HepG2 (cell line): ENCODE data around the gene UBE2H. TPM values are rescaled to one million over a fixed set of nuclear protein-coding genes. Genes with fewer than 3 reads are reported as not detected.
A peak's percentile ranks its signal among the peaks of the same experiment; 100 is the strongest.

ENCODE experiments used
- ARID4A ChIP-seq: sonication (generic); formaldehyde crosslinking; IDR thresholded peaks from 2 replicates; pipeline ENCODE4 v1.5.0; 2020; ENCODE audit warnings: mild to moderate bottlenecking, missing genetic modification reagents, borderline replicate concordance
- FOSL1 ChIP-seq: sonication (generic); formaldehyde crosslinking; IDR thresholded peaks from 2 replicates; pipeline ENCODE4 v1.9.0; 2021; ENCODE audit warnings: missing genetic modification reagents, borderline replicate concordance
- FOXO1 ChIP-seq: sonication (generic); formaldehyde crosslinking; IDR thresholded peaks from 2 replicates; pipeline ENCODE4 v1.4.0; 2020; ENCODE audit warnings: missing genetic modification reagents
- HNF1A ChIP-seq, 2 experiments: sonication (generic) in 1 of 2; formaldehyde crosslinking in 1 of 2; IDR thresholded peaks; 2 replicates each; pipeline versions ENCODE4 v1.4.0 to v1.6.1; 2016 to 2020; ENCODE audit warnings: borderline replicate concordance in 1 of 2, low read depth in 1 of 2, mild to moderate bottlenecking in 1 of 2, missing genetic modification reagents in 1 of 2
- MYNN ChIP-seq: sonication (generic); formaldehyde crosslinking; IDR thresholded peaks from 2 replicates; pipeline ENCODE4 v1.4.0; 2020; ENCODE audit warnings: mild to moderate bottlenecking, low read depth, missing genetic modification reagents
- PAXIP1 ChIP-seq: sonication (generic); formaldehyde crosslinking; conservative IDR thresholded peaks from 2 replicates; pipeline ENCODE4 v1.4.0; 2020; ENCODE audit warnings: mild to moderate bottlenecking, missing genetic modification reagents, moderate library complexity
- PBX2 ChIP-seq: IDR thresholded peaks from 2 replicates; pipeline ENCODE4 v1.6.1; 2016; ENCODE audit warnings: control low read depth
- RFXAP ChIP-seq: sonication (generic); formaldehyde crosslinking; IDR thresholded peaks from 2 replicates; pipeline ENCODE4 v1.4.0; 2020; ENCODE audit warnings: missing genetic modification reagents, borderline replicate concordance
- SNAPC2 ChIP-seq: sonication (generic); formaldehyde crosslinking; IDR thresholded peaks from 2 replicates; pipeline ENCODE4 v1.8.1; 2022; ENCODE audit warnings: mild to moderate bottlenecking, missing genetic modification reagents
- TOPORS ChIP-seq: sonication (generic); formaldehyde crosslinking; IDR thresholded peaks from 2 replicates; pipeline ENCODE4 v1.8.0; 2023; ENCODE audit warnings: mild to moderate bottlenecking, missing genetic modification reagents
- WIZ ChIP-seq: sonication (generic); formaldehyde crosslinking; IDR thresholded peaks from 2 replicates; pipeline ENCODE4 v1.5.1; 2020; ENCODE audit warnings: mild to moderate bottlenecking, missing genetic modification reagents
- ZNF224 ChIP-seq: sonication (generic); formaldehyde crosslinking; IDR thresholded peaks from 2 replicates; pipeline ENCODE4 v1.5.0; 2020; ENCODE audit warnings: mild to moderate bottlenecking, missing genetic modification reagents
- ZNF34 ChIP-seq: sonication (generic); formaldehyde crosslinking; IDR thresholded peaks from 2 replicates; pipeline ENCODE4 v1.4.0; 2020; ENCODE audit warnings: mild to moderate bottlenecking, missing genetic modification reagents, borderline replicate concordance
- ZNF343 ChIP-seq: sonication (generic); formaldehyde crosslinking; IDR thresholded peaks from 2 replicates; pipeline ENCODE4 v1.4.0; 2020; ENCODE audit warnings: mild to moderate bottlenecking, missing genetic modification reagents
- polyA plus RNA-seq, 8 experiments: library from polyadenylated mRNA; depleted of rRNA in 3 of 8; stranded (reverse) in 7 of 8; unstranded in 1 of 8; fragments of >200 nt; fragmentation: Illumina TruSeq in 4 of 8; extraction: Trizol in 4 of 8; gene quantifications; 2 replicates each; pipeline versions ENCODE4 v1.2.1 to v1.2.3, GENCODE V29; 2011 to 2016; ENCODE audit warnings: low read depth in 4 of 8, missing spikeins in 1 of 8, mixed read lengths in 1 of 8; ENCODE audit not compliant: insufficient read depth in 1 of 8
- total RNA-seq, 5 experiments: library from RNA; depleted of rRNA; stranded (reverse); fragments of >200 nt; fragmentation: Illumina TruSeq; extraction: Trizol; gene quantifications; 2 replicates each; pipeline ENCODE4 v1.2.3, GENCODE V29; 2016; ENCODE audit warnings: low read depth in 1 of 5
- TF ChIP-seq, protein P1 (sequence below), 2 experiments: fragments of 450-650 bp in 1 of 2; sonication (generic) in 1 of 2; formaldehyde crosslinking; IDR thresholded peaks; 2 replicates each; pipeline versions ENCODE4 v1.5.0 to v1.8.0; 2020 to 2022; ENCODE audit warnings: mild to moderate bottlenecking in 1 of 2, missing genetic modification reagents in 1 of 2

UBE2H gene
- total and polyA plus RNA-seq, 2 of the 13 experiments (the other 11 are each of a cell fraction or from before 2014, with no cell fraction given) = 15.5 to 40.1 TPM

- peak; percentile 97 for TF ChIP-seq PAXIP1
- TF ChIP-seq HNF1A (IDR thresholded peaks at IDR 0.05; ENCODE audit: low read depth) = peak; percentile 55
- TF ChIP-seq HNF1A (CRISPR knock-in tag; IDR thresholded peaks at IDR 0.05; ENCODE audit: borderline replicate concordance) = peak; percentile 61; the same call in 1 of the 2 replicates
- TF ChIP-seq TOPORS (CRISPR knock-in tag) = no peak
- TF ChIP-seq MYNN (CRISPR knock-in tag) = no peak
- TF ChIP-seq, protein P1, sequence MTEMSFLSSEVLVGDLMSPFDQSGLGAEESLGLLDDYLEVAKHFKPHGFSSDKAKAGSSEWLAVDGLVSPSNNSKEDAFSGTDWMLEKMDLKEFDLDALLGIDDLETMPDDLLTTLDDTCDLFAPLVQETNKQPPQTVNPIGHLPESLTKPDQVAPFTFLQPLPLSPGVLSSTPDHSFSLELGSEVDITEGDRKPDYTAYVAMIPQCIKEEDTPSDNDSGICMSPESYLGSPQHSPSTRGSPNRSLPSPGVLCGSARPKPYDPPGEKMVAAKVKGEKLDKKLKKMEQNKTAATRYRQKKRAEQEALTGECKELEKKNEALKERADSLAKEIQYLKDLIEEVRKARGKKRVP (CRISPR knock-in tag; IDR thresholded peaks at IDR 0.05) = peak in 1 of 2 experiments; percentile 67; a peak in 1 of 4 replicates
- no peak for TF ChIP-seq SNAPC2 (CRISPR knock-in tag)
- no peak for TF ChIP-seq FOSL1
- peak; percentile 86 for TF ChIP-seq ARID4A (CRISPR knock-in tag)
- no peak for TF ChIP-seq ZNF34
- no peak for TF ChIP-seq PBX2 (CRISPR knock-in tag)
- no peak for TF ChIP-seq ZNF343 (CRISPR knock-in tag)
- TF ChIP-seq ZNF224 = no peak
- TF ChIP-seq FOXO1 (CRISPR knock-in tag) = peak; percentile 91
- peak; percentile 100 for TF ChIP-seq RFXAP
- no peak for TF ChIP-seq WIZ
These were observed 3.9 kb downstream of the UBE2H start (continued) for GRCh38 chr7:129948877-129949291.
